Esophagus muscularis mucosa (tissue), 4 donors: ENCODE measurements around the gene LCN6. TPM values are rescaled to one million over a fixed set of nuclear protein-coding genes. Genes with fewer than 3 reads are reported as not detected.

ENCODE experiments used
- DNase-seq: peaks from one replicate; pipeline ENCODE4 v3.0.0-alpha.2; 2017; ENCODE audit errors: extremely low spot score
- H3K27ac ChIP-seq, 4 donors: fragments of 200-600 bp; sonication (generic); replicated peaks in 1 of 4; 1 replicate in 3 of 4; 2 replicates in 1 of 4; pipeline ENCODE4 v1.5.1; 2016 to 2019; ENCODE audit warnings: mild to moderate bottlenecking in 1 of 4
- H3K27me3 ChIP-seq, 4 donors: fragments of 200-600 bp; sonication (generic); one replicate each; pipeline versions ENCODE4 v1.5.1 to v1.6.0; 2016 to 2019
- H3K36me3 ChIP-seq, 4 donors: fragments of 200-600 bp; sonication (generic); one replicate each; pipeline ENCODE4 v1.5.1; 2016 to 2019
- H3K4me1 ChIP-seq, 4 donors: fragments of 200-600 bp; sonication (generic); one replicate each; pipeline ENCODE4 v1.5.1; 2016 to 2019
- H3K4me3 ChIP-seq, 4 donors: fragments of 200-600 bp; sonication (generic); 1 replicate in 2 of 4; 2 replicates in 2 of 4; pipeline ENCODE4 v1.5.1; 2016 to 2019; ENCODE audit warnings: mild to moderate bottlenecking in 4 of 4, moderate library complexity in 1 of 4
- H3K9me3 ChIP-seq, 4 donors: fragments of 200-600 bp; sonication (generic); 1 replicate in 3 of 4; 2 replicates in 1 of 4; pipeline ENCODE4 v1.5.1; 2016 to 2019
- EP300 ChIP-seq: sonication (generic); formaldehyde crosslinking; IDR thresholded peaks from one replicate; pipeline ENCODE4 v1.6.1; 2017; ENCODE audit warnings: antibody characterized with exemption
- POLR2A ChIP-seq: fragments of 450-650 bp; IDR thresholded peaks from one replicate; pipeline ENCODE4 v1.6.1; 2017; ENCODE audit warnings: antibody characterized with exemption, moderate library complexity, mild to moderate bottlenecking, low read depth
- POLR2AphosphoS5 ChIP-seq, 2 donors: sonication (generic); formaldehyde crosslinking; IDR thresholded peaks; one replicate each; pipeline ENCODE4 v1.6.1; 2017; ENCODE audit warnings: antibody characterized with exemption in 2 of 2
- WGBS: methylation state at CpG from one replicate; pipeline ENCODE4 v1.1.5; 2018; 5-methylcytosine and 5-hydroxymethylcytosine counted together
- intact Hi-C: fragments of 100-400 bp; cut with DNase I; formaldehyde crosslinking; loops from one replicate; pipeline ENCODE4 v1.15.1; 2023
- total RNA-seq, 4 donors: library from RNA; depleted of rRNA; stranded (reverse); fragments of >200 nt; gene quantifications; one replicate each; pipeline versions ENCODE4 v1.1.0 to v1.2.1, GENCODE V29; 2016
- TF ChIP-seq, protein P1 (sequence below), 3 experiments: fragments of 200-600 bp in 2 of 3; fragments of 450-650 bp in 1 of 3; sonication (generic) in 2 of 3; IDR thresholded peaks; one replicate each; pipeline ENCODE4 v1.5.1; 2017 to 2019; ENCODE audit warnings: antibody characterized with exemption in 3 of 3, mild to moderate bottlenecking in 2 of 3, moderate library complexity in 1 of 3

The LCN6 gene
- total RNA-seq, 4 donors from 2014 or later, result 12.5 to 32.0 (median 23.9) TPM

DNA sequence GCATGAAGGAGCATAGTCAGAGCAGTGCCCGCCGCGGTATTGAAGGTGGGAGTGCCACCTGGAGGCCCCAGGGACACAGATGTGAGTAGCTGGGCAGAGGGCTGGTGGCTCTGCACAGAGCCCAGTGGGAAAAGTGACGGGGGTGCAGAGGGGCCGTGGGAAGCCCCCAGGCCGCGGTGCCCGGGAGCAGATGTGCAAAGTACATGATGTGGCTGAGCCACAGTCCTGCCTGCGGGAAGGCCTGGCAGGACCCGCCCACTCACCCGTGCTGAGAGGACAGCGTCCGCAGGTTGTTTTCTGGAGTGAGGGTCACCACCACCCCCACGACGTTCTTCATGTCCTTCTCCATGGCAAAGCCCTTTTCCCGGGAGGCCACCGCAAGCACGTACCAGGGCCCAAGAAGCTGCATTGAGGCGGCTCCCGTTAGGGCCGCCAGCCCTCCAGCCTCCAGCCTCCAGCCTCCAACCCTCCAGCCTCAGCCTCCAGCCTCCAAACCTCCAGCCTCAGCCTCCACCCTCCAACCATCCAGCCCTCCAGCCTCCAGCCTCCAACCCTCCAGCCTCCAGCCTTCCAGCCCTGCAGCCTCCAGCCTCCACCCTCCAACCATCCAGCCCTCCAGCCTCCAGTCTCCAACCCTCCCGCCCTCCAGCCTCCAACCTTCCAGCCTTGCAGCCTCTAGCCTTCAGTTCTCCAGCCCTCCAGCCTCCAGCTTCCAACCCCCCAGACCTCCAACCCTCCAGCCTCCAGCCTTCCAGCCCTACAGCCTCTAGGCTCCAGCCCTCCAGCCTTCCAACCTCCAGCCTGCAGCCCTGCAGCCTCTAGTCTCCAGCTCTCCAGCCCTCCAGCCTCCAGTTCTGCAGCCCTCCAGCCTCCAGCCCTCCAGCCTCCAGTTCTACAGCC, 914 bp downstream of the LCN6 start:
- no peak for DNase-seq
- Histone ChIP-seq H3K27me3 (peaks cover 0 to 54% (median 12%) of the 10 kb centered on the region in 4 donors), H3K36me3 (peaks cover 0 to 14% (median 0%) of the 10 kb centered on the region in 4 donors), H3K4me1 (peaks cover 12 to 24% (median 17%) of the 10 kb centered on the region in 4 donors), H3K4me3 (no peak overlapping the region), H3K27ac (no peak overlapping the region), H3K9me3 (peaks cover 0 to 12% (median 0%) of the 10 kb centered on the region in 4 donors)
- intact Hi-C loops, result no loop called here
- 86% methylated on average over 21 of the region's 22 CpGs for WGBS
- TF ChIP-seq EP300 (no peak), POLR2A (no peak), POLR2AphosphoS5 (IDR thresholded peaks at IDR 0.05) (no peak)
- TF ChIP-seq, protein P1, sequence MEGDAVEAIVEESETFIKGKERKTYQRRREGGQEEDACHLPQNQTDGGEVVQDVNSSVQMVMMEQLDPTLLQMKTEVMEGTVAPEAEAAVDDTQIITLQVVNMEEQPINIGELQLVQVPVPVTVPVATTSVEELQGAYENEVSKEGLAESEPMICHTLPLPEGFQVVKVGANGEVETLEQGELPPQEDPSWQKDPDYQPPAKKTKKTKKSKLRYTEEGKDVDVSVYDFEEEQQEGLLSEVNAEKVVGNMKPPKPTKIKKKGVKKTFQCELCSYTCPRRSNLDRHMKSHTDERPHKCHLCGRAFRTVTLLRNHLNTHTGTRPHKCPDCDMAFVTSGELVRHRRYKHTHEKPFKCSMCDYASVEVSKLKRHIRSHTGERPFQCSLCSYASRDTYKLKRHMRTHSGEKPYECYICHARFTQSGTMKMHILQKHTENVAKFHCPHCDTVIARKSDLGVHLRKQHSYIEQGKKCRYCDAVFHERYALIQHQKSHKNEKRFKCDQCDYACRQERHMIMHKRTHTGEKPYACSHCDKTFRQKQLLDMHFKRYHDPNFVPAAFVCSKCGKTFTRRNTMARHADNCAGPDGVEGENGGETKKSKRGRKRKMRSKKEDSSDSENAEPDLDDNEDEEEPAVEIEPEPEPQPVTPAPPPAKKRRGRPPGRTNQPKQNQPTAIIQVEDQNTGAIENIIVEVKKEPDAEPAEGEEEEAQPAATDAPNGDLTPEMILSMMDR (IDR thresholded peaks at IDR 0.05), result no peak

DNA sequence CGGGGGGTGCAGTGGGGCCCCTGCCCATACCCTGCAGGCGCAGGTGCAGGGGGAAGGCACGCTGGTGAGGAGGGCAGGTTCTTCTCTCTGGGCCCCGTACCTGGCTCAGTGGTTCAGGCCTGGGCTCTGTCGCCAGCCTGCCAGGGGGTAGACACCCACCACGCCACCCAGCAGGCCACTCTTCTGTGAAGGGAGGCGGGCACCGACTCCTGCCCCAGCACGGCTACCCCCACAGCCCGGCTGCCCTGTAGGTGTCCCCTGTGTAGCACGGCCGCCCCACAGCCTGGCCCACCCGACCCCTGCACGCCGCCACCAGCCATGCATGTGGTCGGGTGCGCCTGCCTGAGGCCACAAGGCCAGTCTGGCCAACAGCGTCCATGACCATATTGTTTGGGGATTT, 1.7 kb downstream of the LCN6 start:
- peaks cover 13 to 30% (median 25%) of the 10 kb centered on the region in 4 donors for H3K4me1 ChIP-seq
- no peak overlapping the region for H3K27ac ChIP-seq
- no peak overlapping the region for H3K4me3 ChIP-seq
- TF ChIP-seq POLR2A (no peak), EP300 (no peak)
- DNase-seq, result no peak
- H3K9me3 ChIP-seq, result peaks cover 0 to 4% (median 0%) of the 10 kb centered on the region in 4 donors
- 88% methylated on average over 6 of the region's 18 CpGs for WGBS
- intact Hi-C loops, result no loop called here
- peaks cover 0 to 62% (median 17%) of the 10 kb centered on the region in 4 donors for H3K27me3 ChIP-seq
- peaks cover 0 to 14% (median 0%) of the 10 kb centered on the region in 4 donors for H3K36me3 ChIP-seq

DNA sequence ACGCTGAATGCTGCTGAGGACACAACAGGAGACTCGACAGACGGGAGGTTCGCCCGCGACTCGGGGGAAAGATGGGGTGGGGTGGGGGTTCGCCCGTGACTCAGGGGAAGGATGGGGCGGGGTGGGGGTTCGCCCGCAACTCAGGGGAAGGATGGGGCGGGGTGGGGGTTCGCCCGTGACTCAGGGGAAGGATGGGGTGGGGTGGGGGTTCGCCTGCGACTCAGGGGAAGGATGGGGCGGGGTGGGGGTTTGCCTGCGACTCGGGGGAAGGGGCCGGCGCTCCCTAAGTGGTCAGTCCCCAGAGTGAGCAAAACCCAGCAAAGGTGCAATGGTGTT, 2.2 kb downstream of the LCN6 start:
- 84% methylated on average over 21 of the region's 22 CpGs for WGBS
- Histone ChIP-seq H3K27ac (no peak overlapping the region), H3K9me3 (no peaks in the 10 kb centered on the region), H3K27me3 (peaks cover 0 to 67% (median 18%) of the 10 kb centered on the region in 4 donors), H3K4me1 (peaks cover 18 to 34% (median 30%) of the 10 kb centered on the region in 4 donors), H3K4me3 (peak overlapping the region in 2 of 4 donors; percentile 31 to 34), H3K36me3 (peaks cover 0 to 14% (median 0%) of the 10 kb centered on the region in 4 donors)
- intact Hi-C loops, result no loop called here
- no peak for DNase-seq
- TF ChIP-seq POLR2AphosphoS5 (IDR thresholded peaks at IDR 0.05) (no peak), EP300 (no peak), POLR2A (no peak)
- TF ChIP-seq, protein P1 (IDR thresholded peaks at IDR 0.05), result no peak

DNA sequence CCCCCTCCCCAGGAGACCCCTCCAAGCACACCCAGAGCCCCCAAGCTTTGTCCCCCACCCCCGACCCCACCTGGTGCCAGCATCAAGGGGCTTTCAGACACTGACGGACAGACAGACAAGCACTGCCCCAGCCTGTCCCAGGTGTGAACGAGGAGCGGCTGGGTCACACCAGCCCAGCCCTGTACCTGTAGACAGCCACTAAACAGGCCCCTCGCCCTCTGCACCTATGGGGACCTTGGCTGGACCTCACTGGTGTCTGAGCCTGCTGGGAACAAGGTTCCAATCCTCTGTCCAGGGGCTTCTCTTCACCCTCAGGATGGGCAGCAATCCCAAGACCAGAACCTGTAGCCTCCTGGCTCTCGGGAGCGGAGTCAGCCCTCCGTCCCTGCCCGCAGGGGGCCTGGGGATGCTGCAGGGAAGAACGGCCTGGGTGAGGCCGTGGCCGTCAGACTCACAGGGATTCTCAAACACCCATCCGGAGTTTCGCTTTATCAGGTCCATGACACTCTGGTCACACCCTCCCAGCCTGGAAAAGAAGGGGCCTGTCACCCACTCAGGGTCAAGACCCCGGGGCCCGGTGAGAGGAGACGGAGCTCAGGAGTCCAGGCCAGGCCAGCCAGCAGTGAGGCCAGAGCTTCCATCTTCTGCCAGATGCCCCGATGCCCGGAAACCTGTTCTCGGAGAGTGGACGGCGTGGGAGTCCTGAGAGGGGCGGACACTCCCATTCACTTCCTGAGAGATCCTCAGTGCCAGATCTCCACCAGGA, 2.8 kb downstream of the LCN6 start:
- DNase-seq, result no peak
- Histone ChIP-seq H3K27ac (peak overlapping the region in 2 of 4 donors; percentile 20 to 26), H3K27me3 (peaks cover 0 to 73% (median 21%) of the 10 kb centered on the region in 4 donors), H3K4me1 (peaks cover 23 to 39% (median 34%) of the 10 kb centered on the region in 4 donors), H3K9me3 (no peaks in the 10 kb centered on the region), H3K4me3 (peak overlapping the region; percentile 26 to 37 (median 32)), H3K36me3 (peaks cover 0 to 14% (median 0%) of the 10 kb centered on the region in 4 donors)
- TF ChIP-seq POLR2AphosphoS5 (IDR thresholded peaks at IDR 0.05) (no peak), POLR2A (no peak), EP300 (no peak)
- TF ChIP-seq, protein P1 (IDR thresholded peaks at IDR 0.05), result no peak
- 76% methylated on average over 13 of the region's 23 CpGs for WGBS
- intact Hi-C loops, result no loop called here

DNA sequence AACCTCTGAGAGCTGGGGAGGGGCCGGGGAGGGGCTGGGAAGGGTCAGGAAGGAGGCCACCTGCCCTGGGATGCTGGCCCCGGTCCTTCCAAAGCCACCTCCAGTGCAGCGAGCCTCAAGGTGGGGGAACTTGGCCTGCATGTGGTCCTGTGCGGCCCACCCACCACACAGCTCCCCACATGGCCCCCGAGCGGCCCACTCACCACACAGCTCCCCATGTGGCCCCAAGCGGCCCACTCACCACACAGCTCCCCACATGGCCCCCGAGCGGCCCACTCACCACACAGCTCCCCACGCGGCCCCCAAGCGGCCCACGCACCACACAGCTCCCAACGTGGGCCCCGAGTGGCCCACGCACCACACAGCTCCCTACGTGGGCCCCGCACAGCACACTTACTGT, 3.6 kb downstream of the LCN6 start:
- H3K27ac ChIP-seq, result no peak overlapping the region
- H3K4me1 ChIP-seq, result peaks cover 23 to 38% (median 34%) of the 10 kb centered on the region in 4 donors
- TF ChIP-seq POLR2A (no peak), EP300 (no peak), POLR2AphosphoS5 (IDR thresholded peaks at IDR 0.05) (no peak)
- TF ChIP-seq, protein P1 (IDR thresholded peaks at IDR 0.05), result no peak
- intact Hi-C loops, result no loop called here
- no peak for DNase-seq
- H3K4me3 ChIP-seq, result peak overlapping the region; percentile 26 to 37 (median 32)
- peaks cover 0 to 17% (median 0%) of the 10 kb centered on the region in 4 donors for H3K36me3 ChIP-seq
- H3K27me3 ChIP-seq, result peaks cover 0 to 81% (median 21%) of the 10 kb centered on the region in 4 donors
- no peaks in the 10 kb centered on the region for H3K9me3 ChIP-seq
- 91% methylated on average over 6 of the region's 18 CpGs for WGBS
